ENCODE results near the gene ATG16L1.

Gene ATG16L1

GRCh38 chr2:233226511-233227031 is 24.9 kb upstream of the ATG16L1 start:
- no peak for DNase-seq (ENCODE audit: low read depth in 2 of 2, low spot score in 1 of 2)

GRCh38 chr2:233227346-233227978 is 24.0 kb upstream of the ATG16L1 start:
- DNase-seq (ENCODE audit: low read depth in 2 of 2, low spot score in 1 of 2): no peak

GRCh38 chr2:233228376-233228775 is 23.1 kb upstream of the ATG16L1 start:
- no peak for DNase-seq (ENCODE audit: low read depth in 2 of 2, low spot score in 1 of 2)

- no peak for DNase-seq (ENCODE audit: low read depth in 2 of 2, low spot score in 1 of 2)
Measured at GRCh38 chr2:233233618-233234230, 17.7 kb upstream of the ATG16L1 start.

GRCh38 chr2:233234264-233234663 is 17.2 kb upstream of the ATG16L1 start:
- DNase-seq (ENCODE audit: low read depth in 2 of 2, low spot score in 1 of 2): no peak

DNA sequence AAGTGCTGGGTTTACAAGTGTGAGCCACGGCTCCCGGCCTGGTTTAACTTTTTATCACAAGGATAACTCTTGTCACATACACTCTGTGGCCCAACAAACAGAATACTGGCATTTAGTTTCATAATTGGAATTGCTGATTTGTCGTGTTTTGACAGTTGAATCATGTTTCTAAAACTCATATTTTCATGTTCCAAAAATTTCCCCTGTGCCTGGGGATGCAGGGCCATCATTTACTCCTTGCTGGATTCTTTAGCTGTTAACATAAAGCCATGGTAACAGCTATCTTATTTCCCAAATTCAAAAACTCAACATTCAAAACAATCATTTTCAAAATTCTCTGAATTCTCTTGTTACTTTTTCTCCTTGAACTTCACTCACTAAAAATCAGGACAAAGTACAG is 16.5 kb upstream of the ATG16L1 start:
- DNase-seq (ENCODE audit: low read depth in 2 of 2, low spot score in 1 of 2): no peak

DNA sequence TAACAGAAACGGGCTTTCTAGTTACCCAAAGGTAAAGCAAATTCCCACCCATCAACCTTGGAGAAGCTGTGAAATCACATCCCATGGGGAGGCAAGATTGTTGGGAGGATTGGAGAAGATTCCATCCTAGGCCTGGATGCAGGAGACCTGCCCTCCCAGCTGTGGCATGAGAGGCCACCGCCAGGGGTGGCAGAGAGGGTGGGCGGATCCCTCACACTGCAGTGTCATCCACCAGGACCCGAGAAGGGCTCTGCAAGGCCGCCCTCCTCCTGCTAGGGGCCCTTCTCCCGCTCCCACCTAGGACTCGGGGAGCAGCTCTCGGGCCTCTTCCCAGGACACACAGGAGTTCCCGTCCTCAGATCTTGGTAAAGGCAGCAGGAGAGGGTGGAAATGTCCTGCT is 15.5 kb upstream of the ATG16L1 start:
- no peak for DNase-seq (ENCODE audit: low read depth in 2 of 2, low spot score in 1 of 2)

- DNase-seq (ENCODE audit: low read depth in 2 of 2, low spot score in 1 of 2): no peak
Measured at GRCh38 chr2:233236820-233237589, 14.5 kb upstream of the ATG16L1 start.

GRCh38 chr2:233240897-233241296 is 10.6 kb upstream of the ATG16L1 start:
- no peak for DNase-seq (ENCODE audit: low read depth in 2 of 2, low spot score in 1 of 2)

GRCh38 chr2:233241803-233242202 is 9.7 kb upstream of the ATG16L1 start:
- no peak for DNase-seq (ENCODE audit: low read depth in 2 of 2, low spot score in 1 of 2)

- DNase-seq (ENCODE audit: low read depth in 2 of 2, low spot score in 1 of 2): no peak
Measured at GRCh38 chr2:233242231-233242927, 9.1 kb upstream of the ATG16L1 start.

GRCh38 chr2:233243348-233243747 is 8.1 kb upstream of the ATG16L1 start:
- DNase-seq (ENCODE audit: low read depth in 2 of 2, low spot score in 1 of 2): no peak

DNA sequence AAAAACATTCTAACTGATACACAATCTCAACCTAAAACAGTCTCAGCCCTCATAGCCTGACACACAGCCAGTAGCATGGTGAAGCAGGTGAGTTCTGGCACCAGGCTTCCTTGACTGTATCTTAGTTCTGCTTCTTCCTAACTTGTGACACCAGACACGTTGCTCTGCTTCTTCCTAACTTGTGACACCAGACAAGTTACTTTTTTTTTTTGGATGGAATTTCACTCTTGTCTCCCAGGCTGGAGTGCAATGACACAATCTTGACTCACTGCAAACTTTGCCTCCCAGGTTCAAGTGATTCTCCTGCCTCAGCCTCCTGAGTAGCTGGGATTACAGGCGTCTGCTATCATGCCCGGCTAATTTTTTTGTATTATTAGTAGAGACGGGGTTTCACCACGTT is 6.7 kb upstream of the ATG16L1 start:
- no peak for DNase-seq (ENCODE audit: low read depth in 2 of 2, low spot score in 1 of 2)

GRCh38 chr2:233245406-233245805 is 6.1 kb upstream of the ATG16L1 start:
- no peak for DNase-seq (ENCODE audit: low read depth in 2 of 2, low spot score in 1 of 2)

- DNase-seq (ENCODE audit: low read depth in 2 of 2, low spot score in 1 of 2): no peak
Measured at GRCh38 chr2:233247116-233247515, 4.4 kb upstream of the ATG16L1 start.

GRCh38 chr2:233247744-233248143 is 3.7 kb upstream of the ATG16L1 start:
- peak in 1 of 2 donors; percentile 26 for DNase-seq (ENCODE audit: low read depth in 2 of 2, low spot score in 1 of 2)

DNA sequence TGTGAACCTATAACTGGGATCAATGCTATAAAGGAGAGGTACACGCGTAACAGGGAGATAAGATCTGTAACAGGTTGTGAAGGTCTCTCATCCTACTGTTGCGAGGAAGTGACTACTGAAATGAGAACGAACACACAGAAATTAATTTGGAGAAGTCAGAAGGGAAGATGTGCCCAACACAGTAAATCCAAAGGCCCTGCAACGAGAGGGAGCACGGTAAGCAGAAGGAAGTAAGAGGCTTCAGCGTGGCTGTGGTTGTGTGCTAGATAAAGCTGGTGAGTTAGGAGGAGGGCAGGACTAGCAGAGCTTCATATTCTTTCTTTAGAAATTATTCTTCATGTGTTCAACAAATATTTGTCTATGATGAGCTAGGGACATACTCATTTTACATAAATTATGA is 2.5 kb upstream of the ATG16L1 start:
- DNase-seq (ENCODE audit: low read depth in 2 of 2, low spot score in 1 of 2): no peak

- DNase-seq (ENCODE audit: low read depth in 2 of 2, low spot score in 1 of 2): no peak
Measured at GRCh38 chr2:233250568-233250967, 905 bp upstream of the ATG16L1 start.

GRCh38 chr2:233250985-233251305 is 528 bp upstream of the ATG16L1 start:
- DNase-seq (ENCODE audit: low read depth in 2 of 2, low spot score in 1 of 2): no peak

DNA sequence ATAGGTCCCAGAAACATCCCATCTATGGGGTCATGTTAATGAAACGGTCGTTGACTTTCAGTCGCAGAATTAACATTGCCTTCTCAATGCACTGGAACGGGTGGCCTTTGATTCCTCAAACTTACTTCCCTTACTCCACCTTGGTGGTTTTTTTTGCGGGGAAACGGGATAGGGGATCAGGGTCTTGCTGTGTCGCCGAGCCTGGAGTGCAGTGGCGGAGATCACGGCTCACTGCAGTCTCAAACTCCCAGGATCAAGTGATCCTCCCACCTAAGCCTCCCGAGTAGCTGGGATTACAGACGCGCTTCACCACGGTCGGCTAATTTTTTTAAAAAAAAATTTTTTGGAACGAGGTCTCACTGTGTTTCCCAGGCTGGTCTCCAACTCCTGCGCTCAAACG is 754 bp downstream of the ATG16L1 start:
- no peak for DNase-seq (ENCODE audit: low read depth in 2 of 2, low spot score in 1 of 2)

GRCh38 chr2:233255151-233255550 is 3.7 kb downstream of the ATG16L1 start:
- no peak for DNase-seq (ENCODE audit: low read depth in 2 of 2, low spot score in 1 of 2)

DNA sequence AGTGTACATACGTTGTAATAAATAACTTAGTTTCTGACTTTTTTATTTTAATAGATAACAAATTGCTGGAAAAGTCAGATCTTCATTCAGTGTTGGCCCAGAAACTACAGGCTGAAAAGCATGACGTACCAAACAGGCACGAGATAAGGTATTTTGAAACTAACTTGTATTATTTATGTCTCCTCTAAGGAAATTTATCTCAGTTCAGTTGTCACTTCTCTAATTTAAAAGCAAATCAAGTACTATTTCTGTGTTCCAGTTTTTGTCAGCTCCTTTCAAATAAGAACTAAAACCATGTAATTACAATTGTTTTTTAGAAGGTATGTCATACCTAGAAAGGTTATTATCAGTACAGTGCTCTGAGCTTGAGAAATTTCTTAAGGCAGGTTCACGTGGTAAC is 4.6 kb downstream of the ATG16L1 start:
- DNase-seq (ENCODE audit: low read depth in 2 of 2, low spot score in 1 of 2): no peak
